Left cardiac atrium (tissue), 4 donors: ENCODE results near the gene CIB4. TPM values are rescaled to one million over a fixed set of nuclear protein-coding genes. Genes with fewer than 3 reads are reported as not detected.
A peak's percentile ranks its signal among the peaks of the same experiment; 100 is the strongest.

Experiments
- ATAC-seq, 2 donors: fragments of 200-7000 bp; cut with Tn5 transposase; one replicate each; pipeline ENCODE4 v1.9.1; 2020; ENCODE audit warnings: mild to moderate bottlenecking in 2 of 2, moderate library complexity in 2 of 2
- DNase-seq: peaks from one replicate; pipeline ENCODE4 v3.0.0-alpha.2; 2020
- intact Hi-C, 2 donors: fragments of 100-400 bp; cut with DNase I; formaldehyde crosslinking; loops; one replicate each; pipeline versions ENCODE4 v1.14.1 to v1.15.1; 2022 to 2023
- total RNA-seq, 2 donors: library from RNA; stranded (reverse); fragmentation: NEBNext Ultra II Directional; extraction: Animal tissue kit (Norgen Biotek cat#: 25700); gene quantifications; one replicate each; pipeline ENCODE4 v1.2.1, GENCODE V29; 2021
- donor health status: DM: no; HTN: yes; CAD: no.
- donor health status: DM: no; HTN: yes; CAD: no; lungs with severe emphysema.
- donor health status: DM: yes; HTN: yes; CAD: no.
- donor health status: Dilated cardiomyopathy.

Gene CIB4
- total RNA-seq, 2 donors from 2014 or later, result 0.44 TPM; not detected in 1

- intact Hi-C loops, result no loop called here
- DNase-seq, result no peak
- no peak for ATAC-seq
These were observed 99.6 kb downstream of the CIB4 start for GRCh38 chr2:26541401-26542193.

GRCh38 chr2:26540961-26541360 lies 100.2 kb downstream of the CIB4 start:
- intact Hi-C loops, result no loop called here
- no peak for ATAC-seq
- no peak for DNase-seq

GRCh38 chr2:26540306-26540705 lies 100.9 kb downstream of the CIB4 start:
- intact Hi-C loops, result no loop called here
- ATAC-seq (no peak), DNase-seq (no peak)

- intact Hi-C loops, result no loop called here
- DNase-seq (no peak), ATAC-seq (no peak)
These were observed 103.2 kb downstream of the CIB4 start for GRCh38 chr2:26537826-26538475.

- DNase-seq, result no peak
- no peak for ATAC-seq
- intact Hi-C loops, result no loop called here
These were observed 103.9 kb downstream of the CIB4 start for GRCh38 chr2:26537069-26537825.

- intact Hi-C loops, result no loop called here
- DNase-seq (no peak), ATAC-seq (no peak)
These were observed 104.6 kb downstream of the CIB4 start for GRCh38 chr2:26536371-26537068.

GRCh38 chr2:26535663-26536275 lies 105.4 kb downstream of the CIB4 start:
- ATAC-seq, result no peak
- intact Hi-C loops, result no loop called here

GRCh38 chr2:26534865-26535662 lies 106.1 kb downstream of the CIB4 start:
- intact Hi-C loops, result no loop called here
- ATAC-seq, result no peak

More at GRCh38 chr2:26535663-26536275, 105.4 kb downstream of the CIB4 start:
- DNase-seq, result no peak

GRCh38 chr2:26534098-26534864 lies 106.9 kb downstream of the CIB4 start:
- intact Hi-C loops, result no loop called here
- ATAC-seq (peak in 1 of 2 donors; percentile 21), DNase-seq (no peak)

More at GRCh38 chr2:26534865-26535662, 106.1 kb downstream of the CIB4 start:
- no peak for DNase-seq

- DNase-seq (no peak), ATAC-seq (no peak)
- intact Hi-C loops, result no loop called here
These were observed 107.5 kb downstream of the CIB4 start for GRCh38 chr2:26533661-26534060.

- DNase-seq (no peak), ATAC-seq (no peak)
- intact Hi-C loops, result no loop called here
These were observed 108.6 kb downstream of the CIB4 start for GRCh38 chr2:26532301-26533250.

Other genes with a start within 250 kb of the CIB4 start
- not detected for gene DRC1, start 239.4 kb downstream of the CIB4 start, total RNA-seq
- gene OTOF, start 163.2 kb downstream of the CIB4 start, total RNA-seq, result under 1 TPM in 1 of 2 donors, not detected in 1; 0.18 TPM
- gene KCNK3, start 51.4 kb upstream of the CIB4 start, total RNA-seq, result 10 to 100 TPM; 30.9 to 35.4 TPM
- gene SLC35F6, start 122.9 kb upstream of the CIB4 start, total RNA-seq, result 10 to 100 TPM; 26.4 to 35.5 TPM
- under 1 TPM in 1 of 2 donors, not detected in 1; 0.38 TPM for gene CENPA, start 144.7 kb upstream of the CIB4 start, total RNA-seq
- gene DPYSL5, start 206.8 kb upstream of the CIB4 start, total RNA-seq, result not detected